Endothelial cell of umbilical vein (primary cell): Measurements from ENCODE around the gene WDR7. TPM values are rescaled to one million over a fixed set of nuclear protein-coding genes. Genes with fewer than 3 reads are reported as not detected.

Source experiments
- BruUV-seq: library from RNA; stranded (reverse); fragments of 400-500 nt; replicated peaks from 2 replicates; lab custom pipeline; 2021; lab: Mats Ljungman, UMichigan
- CTCF ChIA-PET: fragments of 300-600, 350-600 bp; sonication (Branson Sonifier 250); formaldehyde crosslinking; loops from one replicate; lab custom pipeline; 2021; ENCODE audit warnings: antibody characterized with exemption, inconsistent platforms; lab: Charles Lee
- POLR2A ChIA-PET: fragments of 300-600, 350-600 bp; sonication (Branson Sonifier 250); formaldehyde crosslinking; loops from one replicate; lab custom pipeline; 2021; ENCODE audit warnings: antibody characterized with exemption, inconsistent platforms; lab: Charles Lee
- DNase-seq: peaks from one replicate; pipeline ENCODE4 v3.0.0-alpha.2; 2011; ENCODE audit warnings: low read depth, low spot score
- FAIRE-seq: peaks from 2 replicates; lab custom pipeline; 2011; peaks lifted over from hg19 to GRCh38; lab: Jason Lieb, UNC
- H2AFZ ChIP-seq: 2 replicates; pipeline ENCODE4 v1.6.0; 2012; ENCODE audit warnings: low read depth, low read length, control low read depth, inconsistent platforms
- H3K27ac ChIP-seq: 2 replicates; pipeline ENCODE4 v1.5.1; 2011; ENCODE audit warnings: low read depth, mild to moderate bottlenecking, control low read depth, low read length, moderate library complexity; ENCODE audit not compliant: insufficient read depth
- H3K27me3 ChIP-seq, 2 experiments: 2 replicates each; pipeline versions ENCODE4 v1.6.0 to v1.6.1; 2011; ENCODE audit warnings: low read length in 2 of 2, mixed read lengths in 1 of 2; ENCODE audit not compliant: control insufficient read depth in 2 of 2, insufficient read depth in 2 of 2
- H3K36me3 ChIP-seq, 2 experiments: 2 replicates in 1 of 2; 3 replicates in 1 of 2; pipeline ENCODE4 v1.5.1; 2011; ENCODE audit warnings: low read length in 2 of 2, mild to moderate bottlenecking in 1 of 2, moderate library complexity in 1 of 2; ENCODE audit not compliant: control insufficient read depth in 2 of 2, insufficient read depth in 2 of 2; ENCODE audit errors: extremely low read depth in 1 of 2
- H3K4me1 ChIP-seq: 3 replicates; pipeline ENCODE4 v1.5.1; 2011; ENCODE audit warnings: mild to moderate bottlenecking, low read length; ENCODE audit not compliant: control insufficient read depth, insufficient read depth; ENCODE audit errors: extremely low read depth
- H3K4me2 ChIP-seq: 2 replicates; pipeline ENCODE4 v1.6.1; 2011; ENCODE audit warnings: low read length, control low read depth, mixed read lengths; ENCODE audit not compliant: insufficient read depth
- H3K4me3 ChIP-seq, 3 experiments: fragments of 200-600 bp in 1 of 3; sonication (generic), shearing (Covaris generic) in 1 of 3; replicated peaks in 1 of 3; 2 replicates each; pipeline ENCODE4 v1.5.1; 2011 to 2016; ENCODE audit warnings: control low read depth in 3 of 3, low read length in 3 of 3, mild to moderate bottlenecking in 2 of 3, inconsistent platforms in 1 of 3, low read depth in 1 of 3, moderate library complexity in 1 of 3; ENCODE audit not compliant: insufficient read depth in 1 of 3
- H3K79me2 ChIP-seq: 2 replicates; pipeline ENCODE4 v1.6.0; 2012; ENCODE audit warnings: low read length, inconsistent platforms; ENCODE audit not compliant: control insufficient read depth, insufficient read depth
- H3K9ac ChIP-seq: replicated peaks from 2 replicates; pipeline ENCODE3; 2011; ENCODE audit warnings: low read length, control low read depth; ENCODE audit not compliant: insufficient read depth; ENCODE audit errors: extremely low read depth
- H3K9me1 ChIP-seq: replicated peaks from 3 replicates; pipeline ENCODE4 v1.6.0; 2011; ENCODE audit warnings: mild to moderate bottlenecking, low read length; ENCODE audit not compliant: control insufficient read depth, insufficient read depth; ENCODE audit errors: extremely low read depth
- H3K9me3 ChIP-seq: replicated peaks from 2 replicates; pipeline ENCODE4 v1.5.1; 2012; ENCODE audit warnings: low read length, inconsistent platforms; ENCODE audit not compliant: control insufficient read depth, insufficient read depth
- H4K20me1 ChIP-seq: replicated peaks from 2 replicates; pipeline ENCODE3; 2011; ENCODE audit warnings: mild to moderate bottlenecking, low read length; ENCODE audit not compliant: control insufficient read depth, insufficient read depth; ENCODE audit errors: extremely low read depth
- EZH2 ChIP-seq: IDR thresholded peaks from 2 replicates; pipeline ENCODE4 v1.6.1; 2012; ENCODE audit warnings: borderline replicate concordance, low read depth, mild to moderate bottlenecking, moderate library complexity, low read length, inconsistent platforms; ENCODE audit not compliant: severe bottlenecking
- FOS ChIP-seq: IDR thresholded peaks from 2 replicates; pipeline ENCODE4 v1.6.1; 2011; ENCODE audit warnings: mild to moderate bottlenecking, low read length, moderate library complexity, borderline replicate concordance; ENCODE audit not compliant: insufficient read depth
- GATA2 ChIP-seq: IDR thresholded peaks from 2 replicates; pipeline ENCODE4 v1.7.0; 2011; ENCODE audit warnings: low read depth, mild to moderate bottlenecking, moderate library complexity, mixed read lengths, low read length; ENCODE audit not compliant: insufficient read length, insufficient read depth
- JUN ChIP-seq: IDR thresholded peaks from 2 replicates; pipeline ENCODE4 v1.6.1; 2011; ENCODE audit warnings: borderline replicate concordance, low read depth; ENCODE audit not compliant: insufficient read length, insufficient read depth
- MYC ChIP-seq: IDR thresholded peaks from one replicate; pipeline ENCODE4 v1.6.1; 2011; ENCODE audit warnings: mild to moderate bottlenecking, low read depth, low read length
- POLR2A ChIP-seq: IDR thresholded peaks from 2 replicates; pipeline ENCODE4 v1.6.1; 2012; ENCODE audit warnings: low read depth, mild to moderate bottlenecking, control low read depth, low read length
- POLR2AphosphoS5 ChIP-seq: IDR thresholded peaks from 2 replicates; pipeline ENCODE4 v1.6.1; 2012; ENCODE audit warnings: low read depth, mild to moderate bottlenecking, control low read depth, low read length, moderate library complexity; ENCODE audit not compliant: insufficient read depth
- dilution Hi-C: fragments of 300-500 bp; cut with MboI; formaldehyde crosslinking; loops from one replicate; pipeline ENCODE4 v1.15.0; 2019; ENCODE audit warnings: low sequenced_read_pairs; ENCODE audit not compliant: extremely low pct_ligation_motif_present
- intact Hi-C: fragments of 100-400 bp; cut with micrococcal nuclease; formaldehyde crosslinking; loops from one replicate; pipeline ENCODE4 v1.10.0; 2022
- polyA plus RNA-seq, 4 experiments: library from polyadenylated mRNA; depleted of rRNA in 3 of 4; stranded (reverse) in 3 of 4; unstranded in 1 of 4; fragments of >200 nt; gene quantifications; 2 replicates each; pipeline versions ENCODE4 v1.2.1 to v1.2.3, GENCODE V29; 2011 to 2012; ENCODE audit warnings: missing spikeins in 1 of 4
- total RNA-seq: library from RNA; stranded (reverse); gene quantifications from 2 replicates; pipeline ENCODE4 v1.2.3, GENCODE V29; 2021
- TF ChIP-seq, protein P1 (sequence below): IDR thresholded peaks from 2 replicates; pipeline ENCODE4 v1.6.1; 2011; ENCODE audit not compliant: insufficient read depth, insufficient read length
- TF ChIP-seq, protein P2 (sequence below), 2 donors: IDR thresholded peaks; 1 replicate in 1 of 2; 2 replicates in 1 of 2; pipeline ENCODE4 v1.5.1; 2011; ENCODE audit warnings: low read length in 2 of 2, mild to moderate bottlenecking in 2 of 2, moderate library complexity in 2 of 2, control low read depth in 1 of 2, inconsistent platforms in 1 of 2, low read depth in 1 of 2; ENCODE audit not compliant: insufficient read depth in 1 of 2; ENCODE audit errors: extremely low read depth in 1 of 2

WDR7 gene
- total and polyA plus RNA-seq, 2 donors (not counting 3 experiments of a cell fraction or from before 2014, with no cell fraction given) = 5.9 to 19.0 TPM

DNA sequence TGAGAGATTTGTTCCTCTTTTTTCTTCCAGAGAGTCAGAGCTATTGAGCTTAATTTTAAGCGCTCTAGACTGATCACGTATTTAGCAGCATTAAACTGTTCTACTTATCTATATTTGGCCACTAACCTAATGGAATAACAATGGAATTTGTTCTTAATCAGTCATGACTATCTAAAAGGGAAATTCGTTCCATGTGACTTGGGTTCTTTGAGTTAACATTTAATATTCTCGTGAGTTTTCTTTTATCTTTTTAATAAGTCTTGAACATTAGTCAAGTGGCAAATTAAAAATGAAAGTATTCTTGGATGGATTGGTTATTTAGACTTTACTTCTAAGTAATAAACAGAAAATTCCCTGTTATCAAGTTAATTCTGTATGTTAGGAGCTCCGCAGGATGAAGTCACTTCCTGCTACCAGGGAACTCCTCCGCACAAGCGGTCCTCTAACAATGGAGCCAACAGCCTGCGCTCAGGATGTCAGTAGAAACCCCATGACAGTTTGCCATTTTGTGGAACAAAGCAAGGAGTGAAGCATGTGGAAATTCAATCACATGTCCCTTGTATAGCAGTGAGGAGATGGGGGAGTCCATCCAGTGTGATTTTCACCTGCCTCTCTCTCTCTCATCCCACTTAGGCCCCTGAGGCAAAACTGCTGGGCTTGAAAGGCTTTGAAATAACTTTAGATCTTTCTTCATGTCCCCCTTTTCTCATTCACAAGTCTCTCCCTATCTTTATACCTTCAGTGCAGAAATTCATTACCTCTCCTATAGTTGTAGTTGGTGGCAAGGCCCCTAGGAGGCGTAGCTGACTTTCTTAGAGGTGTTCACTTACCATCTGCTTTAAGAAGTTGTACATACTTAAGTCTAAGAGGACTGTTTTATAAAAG is 138.1 kb downstream of the WDR7 start:
- intact Hi-C loops = loop anchor here (1.0 kb wide), 2 partner anchors 11 to 657 kb away; no protein-coding TSS in a partner anchor
- DNase-seq = peak; percentile 92
- Histone ChIP-seq H3K27me3 (no peaks in the 10 kb centered on the region), H2AFZ (peak overlapping the region; percentile 91), H3K27ac (peak overlapping the region; percentile 95), H3K4me2 (peak overlapping the region; percentile 83), H3K9me3 (no peaks in the 10 kb centered on the region), H3K9me1 (no peaks in the 10 kb centered on the region), H3K4me3 (peak overlapping the region in 1 of 3 experiments; percentile 37), H3K36me3 (no peaks in the 10 kb centered on the region), H3K4me1 (peaks cover 19% of the 10 kb centered on the region), H3K79me2 (no peaks in the 10 kb centered on the region), H4K20me1 (no peaks in the 10 kb centered on the region), H3K9ac (peak overlapping the region; percentile 66)
- POLR2A ChIA-PET = no interaction called here
- TSS peak; percentile 81 for BruUV-seq
- CTCF ChIA-PET = interaction anchor here (0.7 to 2.5 kb wide), 8 partner anchors 10 to 772 kb away, joined by 3 to 15 read pairs (median 4); no protein-coding TSS in a partner anchor
- TF ChIP-seq MYC (no peak), POLR2AphosphoS5 (peak; percentile 49), JUN (peak; percentile 55), POLR2A (peak; percentile 20), FOS (peak; percentile 26), GATA2 (peak; percentile 70), EZH2 (no peak)
- TF ChIP-seq, protein P1, sequence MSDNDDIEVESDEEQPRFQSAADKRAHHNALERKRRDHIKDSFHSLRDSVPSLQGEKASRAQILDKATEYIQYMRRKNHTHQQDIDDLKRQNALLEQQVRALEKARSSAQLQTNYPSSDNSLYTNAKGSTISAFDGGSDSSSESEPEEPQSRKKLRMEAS = peak; percentile 45
- TF ChIP-seq, protein P2, sequence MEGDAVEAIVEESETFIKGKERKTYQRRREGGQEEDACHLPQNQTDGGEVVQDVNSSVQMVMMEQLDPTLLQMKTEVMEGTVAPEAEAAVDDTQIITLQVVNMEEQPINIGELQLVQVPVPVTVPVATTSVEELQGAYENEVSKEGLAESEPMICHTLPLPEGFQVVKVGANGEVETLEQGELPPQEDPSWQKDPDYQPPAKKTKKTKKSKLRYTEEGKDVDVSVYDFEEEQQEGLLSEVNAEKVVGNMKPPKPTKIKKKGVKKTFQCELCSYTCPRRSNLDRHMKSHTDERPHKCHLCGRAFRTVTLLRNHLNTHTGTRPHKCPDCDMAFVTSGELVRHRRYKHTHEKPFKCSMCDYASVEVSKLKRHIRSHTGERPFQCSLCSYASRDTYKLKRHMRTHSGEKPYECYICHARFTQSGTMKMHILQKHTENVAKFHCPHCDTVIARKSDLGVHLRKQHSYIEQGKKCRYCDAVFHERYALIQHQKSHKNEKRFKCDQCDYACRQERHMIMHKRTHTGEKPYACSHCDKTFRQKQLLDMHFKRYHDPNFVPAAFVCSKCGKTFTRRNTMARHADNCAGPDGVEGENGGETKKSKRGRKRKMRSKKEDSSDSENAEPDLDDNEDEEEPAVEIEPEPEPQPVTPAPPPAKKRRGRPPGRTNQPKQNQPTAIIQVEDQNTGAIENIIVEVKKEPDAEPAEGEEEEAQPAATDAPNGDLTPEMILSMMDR (IDR thresholded peaks at IDR 0.05; ENCODE audit: extremely low read depth in 1 of 2, insufficient read depth in 1 of 2, low read depth in 1 of 2, low read length in 2 of 2) = peak; percentile 8 to 21
- dilution Hi-C loops = no loop called here
- peak; percentile 80 for FAIRE-seq
